ENCODE data around the gene DNAH1.
"Not testable (repeated sequence)": the region's sequence is repeated elsewhere in the genome, so short reads cannot be mapped to it uniquely, and the experiment has no call there.

Gene DNAH1

DNA sequence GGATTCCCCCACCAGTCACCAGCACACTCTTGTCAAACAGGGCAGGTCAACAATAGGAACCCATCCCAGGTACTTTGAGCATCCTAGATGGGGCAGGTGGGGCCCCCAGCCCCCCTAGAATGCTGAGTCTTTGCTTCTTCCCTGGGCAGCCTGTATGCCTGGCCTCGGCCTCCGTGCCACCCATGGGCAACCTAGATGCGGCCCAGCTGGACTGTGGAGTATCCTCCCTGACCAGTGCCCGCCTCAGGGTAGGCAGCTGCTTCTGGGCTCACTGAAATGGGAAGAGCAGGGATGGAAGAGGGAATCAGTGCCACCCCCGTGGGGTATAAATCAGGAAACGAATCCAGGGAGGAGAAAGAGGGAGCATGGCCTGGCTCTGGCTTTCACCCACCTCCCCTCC, 10.9 kb downstream of the DNAH1 start:
- H3K27ac Mint-ChIP-seq: no peak overlapping the region
- H3K4me3 Mint-ChIP-seq: no peak overlapping the region
- no peaks in the 10 kb centered on the region for H3K27me3 Mint-ChIP-seq
- no peaks in the 10 kb centered on the region for H3K9me3 Mint-ChIP-seq
- H3K36me3 Mint-ChIP-seq: no peaks in the 10 kb centered on the region
- CTCF ChIA-PET: interaction anchor here (0.8 to 1.2 kb wide), 2 partner anchors 95 to 121 kb away, joined by 3 read pairs; no protein-coding TSS in a partner anchor
- H3K4me1 Mint-ChIP-seq: no peaks in the 10 kb centered on the region
- no peak for DNase-seq

DNA sequence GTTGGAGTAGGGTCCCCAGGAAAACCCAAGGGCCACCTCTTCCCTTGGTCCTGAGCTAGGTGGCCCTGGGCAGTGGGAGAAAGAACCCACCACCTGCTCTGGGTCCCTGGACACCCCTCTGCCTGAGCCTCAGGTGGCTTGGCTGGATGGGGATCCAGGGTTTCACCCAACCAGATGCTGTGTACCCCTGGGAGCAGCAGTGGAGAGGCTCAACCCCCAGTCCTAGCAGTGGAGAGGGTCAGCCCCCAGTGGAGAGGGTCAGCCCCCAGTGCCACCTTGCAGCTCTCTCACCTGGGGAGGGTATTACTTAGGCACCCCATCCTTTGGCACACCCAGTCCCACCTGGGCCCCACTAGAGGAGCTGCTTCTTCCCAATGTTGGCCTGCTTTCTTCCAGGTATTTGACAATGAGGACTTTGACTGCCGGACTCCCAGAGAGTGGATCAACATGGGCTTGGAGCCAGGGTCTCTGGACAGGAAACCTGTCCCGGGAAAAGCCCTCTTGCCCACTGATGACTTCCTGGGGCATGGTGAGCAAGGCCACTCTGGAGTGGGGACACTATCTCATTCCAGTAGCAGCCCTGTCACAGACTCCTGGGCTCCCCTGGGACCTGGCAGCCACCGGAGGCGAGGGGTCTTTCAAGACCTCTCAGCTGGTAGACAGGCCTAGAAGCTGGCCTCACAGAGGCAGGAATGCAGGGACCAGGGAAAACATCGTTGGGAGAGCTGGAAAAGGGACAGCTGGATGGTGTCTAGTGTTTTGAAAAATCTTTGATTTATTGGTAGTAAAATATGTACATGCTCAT, 11.6 kb downstream of the DNAH1 start:
- CTCF ChIA-PET: interaction anchor here (1.1 to 2.2 kb wide), 3 partner anchors 12 to 120 kb away, joined by 3 to 9 read pairs (median 3); no protein-coding TSS in a partner anchor
- Mint-ChIP-seq H3K36me3 (peaks cover 1% of the 10 kb centered on the region), H3K9me3 (no peaks in the 10 kb centered on the region), H3K4me3 (no peak overlapping the region), H3K27me3 (no peaks in the 10 kb centered on the region), H3K4me1 (no peaks in the 10 kb centered on the region), H3K27ac (no peak overlapping the region)
- DNase-seq: no peak

DNA sequence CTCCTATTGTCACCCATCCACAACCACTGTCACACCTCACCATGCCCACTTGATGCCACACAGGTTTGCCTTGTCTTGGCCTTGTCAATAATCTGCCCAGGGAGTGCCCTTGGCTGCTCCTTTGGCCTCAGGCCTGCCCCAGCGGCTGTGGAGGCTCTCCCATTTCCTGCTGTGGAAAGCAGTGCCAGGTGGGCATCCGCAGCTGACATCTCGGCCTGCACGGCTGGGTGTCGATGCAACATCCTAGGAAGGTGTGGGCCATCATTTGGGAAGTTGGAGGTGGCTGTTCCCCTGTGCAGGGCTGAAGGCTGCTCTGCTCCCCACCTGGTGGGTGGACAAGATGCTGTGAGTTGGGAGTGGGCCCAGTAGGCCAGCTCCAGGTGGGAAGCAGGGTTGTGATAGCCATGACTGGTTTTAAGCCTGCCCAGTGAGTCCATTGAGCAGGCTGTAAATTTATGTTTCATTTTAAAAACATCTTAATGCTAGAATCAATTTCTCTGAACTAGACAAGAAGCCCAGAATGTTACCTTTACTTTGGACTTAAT, 12.5 kb downstream of the DNAH1 start:
- no peak overlapping the region for H3K4me3 Mint-ChIP-seq
- CTCF ChIA-PET: interaction anchor here (1.1 to 2.2 kb wide), 2 partner anchors 11 to 85 kb away, joined by 3 to 9 read pairs; no protein-coding TSS in a partner anchor
- no peaks in the 10 kb centered on the region for H3K9me3 Mint-ChIP-seq
- no peak for DNase-seq
- no peaks in the 10 kb centered on the region for H3K4me1 Mint-ChIP-seq
- H3K27ac Mint-ChIP-seq: no peak overlapping the region
- peaks cover 5% of the 10 kb centered on the region for H3K36me3 Mint-ChIP-seq
- no peaks in the 10 kb centered on the region for H3K27me3 Mint-ChIP-seq

DNA sequence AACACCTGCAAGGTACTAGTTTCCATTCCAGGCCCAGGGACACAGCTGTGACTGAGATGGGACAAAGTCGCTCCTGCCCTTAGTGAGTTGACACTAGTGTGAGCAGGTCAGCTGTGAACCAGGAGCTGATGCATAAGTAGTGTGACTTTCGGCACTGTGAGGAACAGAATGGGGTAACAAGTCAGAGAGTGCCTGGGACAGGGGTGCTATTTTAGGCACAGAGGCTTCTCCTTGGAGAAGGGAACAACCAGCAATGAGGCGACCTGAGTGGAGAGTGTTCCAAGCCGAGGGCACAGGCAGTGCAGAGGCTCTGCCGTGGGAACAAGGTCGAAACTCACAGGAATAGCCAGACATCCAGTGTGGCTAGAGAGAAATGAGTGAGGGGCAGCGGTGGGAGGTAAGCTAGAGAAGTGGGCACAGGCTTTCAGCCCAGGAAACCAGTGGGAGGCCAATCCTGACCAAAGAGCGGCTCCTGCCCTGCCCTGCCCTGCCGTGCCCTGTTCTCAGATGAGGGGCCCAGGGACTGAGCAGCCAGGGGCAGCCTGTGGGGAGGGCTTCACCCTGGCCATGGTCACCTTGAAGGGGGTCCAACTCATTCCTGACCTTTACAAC, 14.2 kb downstream of the DNAH1 start:
- Mint-ChIP-seq H3K4me1 (no peaks in the 10 kb centered on the region), H3K27me3 (no peaks in the 10 kb centered on the region), H3K36me3 (peaks cover 7% of the 10 kb centered on the region), H3K9me3 (no peaks in the 10 kb centered on the region), H3K4me3 (no peak overlapping the region), H3K27ac (no peak overlapping the region)
- CTCF ChIA-PET: interaction anchor here (0.8 to 1.3 kb wide), 2 partner anchors 9 to 38 kb away, joined by 3 to 5 read pairs; no protein-coding TSS in a partner anchor
- no peak for DNase-seq

DNA sequence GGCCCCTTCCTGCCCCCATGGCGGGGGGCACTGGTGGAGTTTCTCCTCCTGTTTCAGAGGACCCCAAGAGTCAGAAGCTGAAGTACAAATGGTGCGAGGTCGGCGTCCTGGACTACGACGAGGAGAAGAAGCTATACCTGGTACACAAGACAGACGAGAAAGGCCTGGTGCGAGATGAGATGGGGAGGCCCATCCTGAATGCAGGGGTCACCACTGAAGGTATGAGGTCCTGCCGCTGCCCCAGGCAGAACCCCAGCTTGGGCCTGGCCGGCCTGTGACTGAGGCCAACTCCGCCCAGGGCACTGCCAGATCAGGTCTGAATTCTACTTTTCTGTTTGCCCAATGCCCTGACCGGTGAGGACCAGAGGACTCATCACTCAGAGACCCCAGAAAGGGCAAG, 15.0 kb downstream of the DNAH1 start:
- CTCF ChIA-PET: interaction anchor here (1.3 kb wide), 1 partner anchor 8 kb away, joined by 5 read pairs; no protein-coding TSS in a partner anchor
- no peaks in the 10 kb centered on the region for H3K27me3 Mint-ChIP-seq
- H3K4me1 Mint-ChIP-seq: no peaks in the 10 kb centered on the region
- DNase-seq: no peak
- peaks cover 8% of the 10 kb centered on the region for H3K36me3 Mint-ChIP-seq
- H3K9me3 Mint-ChIP-seq: no peaks in the 10 kb centered on the region
- H3K27ac Mint-ChIP-seq: no peak overlapping the region
- no peak overlapping the region for H3K4me3 Mint-ChIP-seq

DNA sequence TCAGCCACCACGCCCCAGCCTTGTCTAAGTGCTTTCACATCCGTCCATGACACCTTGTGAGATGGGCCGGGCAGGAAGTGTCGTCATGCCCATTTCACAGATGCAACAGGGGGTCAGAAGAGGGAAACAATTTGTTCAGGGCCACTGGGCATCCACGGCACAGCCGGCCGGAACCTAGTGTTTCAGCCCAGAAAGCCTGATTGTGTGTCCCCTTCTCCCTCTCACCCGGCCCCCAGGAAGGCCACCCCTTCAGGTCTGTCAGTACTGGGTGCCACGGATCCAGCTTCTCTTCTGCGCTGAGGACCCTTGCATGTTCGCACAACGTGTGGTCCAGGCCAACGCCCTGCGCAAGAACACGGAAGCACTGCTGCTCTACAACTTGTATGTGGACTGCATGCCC, 15.8 kb downstream of the DNAH1 start:
- Mint-ChIP-seq H3K27ac (no peak overlapping the region), H3K36me3 (peaks cover 8% of the 10 kb centered on the region), H3K9me3 (no peaks in the 10 kb centered on the region), H3K27me3 (no peaks in the 10 kb centered on the region), H3K4me1 (no peaks in the 10 kb centered on the region), H3K4me3 (no peak overlapping the region)
- CTCF ChIA-PET: no interaction called here
- DNase-seq: no peak

DNA sequence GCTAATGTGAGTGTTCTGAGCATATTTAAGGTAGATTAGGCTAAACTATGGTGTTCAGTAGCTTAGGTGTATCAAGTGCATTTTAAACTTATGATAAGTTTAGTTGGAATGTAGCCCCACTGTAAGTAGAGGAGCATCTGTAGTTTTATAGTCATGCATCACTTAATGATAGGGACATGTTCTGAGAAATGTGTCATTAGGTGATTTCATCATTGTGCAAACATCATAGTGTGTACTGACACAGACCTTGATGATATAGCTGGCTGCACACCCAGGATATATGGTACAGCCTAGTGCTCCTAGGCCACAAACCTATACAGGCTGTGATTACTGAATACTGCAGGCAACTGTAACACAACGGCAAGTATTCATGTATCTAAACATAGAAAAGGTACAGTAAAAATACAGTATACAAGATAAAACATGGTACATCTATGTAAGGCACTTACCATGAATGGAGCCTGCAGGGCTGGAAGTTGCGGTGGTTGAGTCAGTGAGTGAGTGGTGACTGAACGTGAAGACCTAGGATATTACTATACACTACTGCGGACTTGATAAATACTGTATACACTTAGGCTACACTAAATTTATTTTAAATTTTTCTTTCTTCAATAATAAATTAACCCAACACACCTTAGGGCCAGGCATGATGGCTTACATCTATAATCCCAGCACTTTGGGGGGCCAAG, 17.9 kb downstream of the DNAH1 start:
- CTCF ChIA-PET: interaction anchor here (1.8 kb wide), 1 partner anchor 102 kb away, joined by 6 read pairs; no protein-coding TSS in a partner anchor
- Mint-ChIP-seq H3K27ac (no peak overlapping the region), H3K9me3 (no peaks in the 10 kb centered on the region), H3K36me3 (peaks cover 8% of the 10 kb centered on the region), H3K27me3 (no peaks in the 10 kb centered on the region), H3K4me1 (no peaks in the 10 kb centered on the region), H3K4me3 (no peak overlapping the region)
- DNase-seq: no peak

DNA sequence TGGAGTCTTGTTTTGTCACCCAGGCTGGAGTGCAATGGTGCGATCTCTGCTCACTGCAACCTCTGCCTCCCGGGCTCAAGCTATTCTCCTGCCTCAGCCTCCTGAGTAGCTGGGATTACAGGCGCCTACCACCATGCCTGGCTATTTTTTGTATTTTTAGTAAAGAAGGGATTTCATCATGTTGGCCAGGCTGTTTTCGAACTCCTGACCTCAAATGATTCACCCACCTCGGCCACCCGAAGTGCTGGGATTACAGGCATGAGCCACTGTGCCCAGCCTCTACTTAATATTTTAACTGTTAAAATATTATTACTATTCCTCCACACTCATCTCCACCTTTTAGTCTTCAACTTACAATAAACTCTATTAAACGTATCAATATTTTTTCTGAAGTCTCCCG, 22.0 kb downstream of the DNAH1 start:
- H3K4me1 Mint-ChIP-seq: not testable (repeated sequence)

DNA sequence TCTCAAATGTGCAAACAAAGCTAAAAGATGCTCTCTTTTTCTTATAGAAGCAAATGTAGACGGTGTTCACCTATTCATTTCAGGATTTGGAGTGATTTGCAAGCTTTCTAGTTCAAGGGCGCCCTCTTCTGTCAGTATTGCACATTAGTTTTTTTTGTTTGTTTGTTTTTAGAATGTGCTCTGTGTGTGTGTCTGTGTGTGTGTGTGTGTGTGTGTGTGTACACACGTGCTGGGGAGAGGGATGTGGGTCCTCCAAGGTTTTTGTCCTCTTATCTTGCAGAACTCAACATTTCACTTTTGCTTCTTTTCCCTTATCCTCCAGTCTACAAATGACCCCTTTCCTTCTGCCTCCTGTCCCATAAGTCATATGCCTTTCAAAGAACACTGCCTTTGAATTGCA, 23.5 kb downstream of the DNAH1 start:
- no peaks in the 10 kb centered on the region for H3K9me3 Mint-ChIP-seq
- peaks cover 7% of the 10 kb centered on the region for H3K36me3 Mint-ChIP-seq
- CTCF ChIA-PET: interaction anchor here (0.6 to 8.3 kb wide), 44 partner anchors 8 to 338 kb away, joined by 3 to 125 read pairs (median 4); partner anchors contain the start of genes SEMA3G, TLR9, TWF2 and WDR82
- DNase-seq: peak; percentile 66
- no peak overlapping the region for H3K4me3 Mint-ChIP-seq
- H3K27me3 Mint-ChIP-seq: no peaks in the 10 kb centered on the region
- peaks cover 6% of the 10 kb centered on the region for H3K4me1 Mint-ChIP-seq
- peak overlapping the region; percentile 9 for H3K27ac Mint-ChIP-seq

More for the DNA sequence above, 22.0 kb downstream of the DNAH1 start:
- H3K9me3 Mint-ChIP-seq, H3K27me3 Mint-ChIP-seq, H3K27ac Mint-ChIP-seq, H3K4me3 Mint-ChIP-seq, DNase-seq: not testable (repeated sequence)
- CTCF ChIA-PET: interaction anchor here (1.0 to 8.3 kb wide), 12 partner anchors 12 to 336 kb away, joined by 3 to 125 read pairs (median 6); partner anchors contain the start of gene TLR9
- peaks cover 12% of the 10 kb centered on the region for H3K36me3 Mint-ChIP-seq

DNA sequence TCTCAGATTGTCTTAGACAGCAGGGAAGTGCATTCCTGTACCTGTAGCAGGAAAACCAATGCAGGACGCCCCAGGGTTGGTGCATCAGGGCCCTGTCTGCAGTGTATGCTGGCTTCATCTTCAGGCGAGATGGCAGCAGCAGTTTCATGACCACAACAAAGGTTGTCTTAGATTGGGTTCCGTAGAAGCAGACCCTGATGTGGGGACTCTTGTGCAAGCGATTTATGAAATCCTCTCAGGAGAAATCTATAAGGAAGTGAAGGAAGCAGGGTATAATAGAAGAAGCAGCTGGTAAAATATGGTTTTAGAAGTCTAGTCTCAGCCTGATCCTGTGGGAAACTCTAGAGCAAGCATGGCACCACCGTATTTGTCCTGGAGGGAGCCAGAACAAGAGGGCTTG, 25.0 kb downstream of the DNAH1 start:
- H3K27ac Mint-ChIP-seq: no peak overlapping the region
- H3K4me1 Mint-ChIP-seq: peaks cover 6% of the 10 kb centered on the region
- no peak for DNase-seq
- no peaks in the 10 kb centered on the region for H3K27me3 Mint-ChIP-seq
- no peak overlapping the region for H3K4me3 Mint-ChIP-seq
- CTCF ChIA-PET: interaction anchor here (1.1 to 8.3 kb wide), 4 partner anchors 49 to 120 kb away, joined by 4 to 125 read pairs (median 84); partner anchors contain the start of gene TLR9
- peaks cover 6% of the 10 kb centered on the region for H3K36me3 Mint-ChIP-seq
- no peaks in the 10 kb centered on the region for H3K9me3 Mint-ChIP-seq

DNA sequence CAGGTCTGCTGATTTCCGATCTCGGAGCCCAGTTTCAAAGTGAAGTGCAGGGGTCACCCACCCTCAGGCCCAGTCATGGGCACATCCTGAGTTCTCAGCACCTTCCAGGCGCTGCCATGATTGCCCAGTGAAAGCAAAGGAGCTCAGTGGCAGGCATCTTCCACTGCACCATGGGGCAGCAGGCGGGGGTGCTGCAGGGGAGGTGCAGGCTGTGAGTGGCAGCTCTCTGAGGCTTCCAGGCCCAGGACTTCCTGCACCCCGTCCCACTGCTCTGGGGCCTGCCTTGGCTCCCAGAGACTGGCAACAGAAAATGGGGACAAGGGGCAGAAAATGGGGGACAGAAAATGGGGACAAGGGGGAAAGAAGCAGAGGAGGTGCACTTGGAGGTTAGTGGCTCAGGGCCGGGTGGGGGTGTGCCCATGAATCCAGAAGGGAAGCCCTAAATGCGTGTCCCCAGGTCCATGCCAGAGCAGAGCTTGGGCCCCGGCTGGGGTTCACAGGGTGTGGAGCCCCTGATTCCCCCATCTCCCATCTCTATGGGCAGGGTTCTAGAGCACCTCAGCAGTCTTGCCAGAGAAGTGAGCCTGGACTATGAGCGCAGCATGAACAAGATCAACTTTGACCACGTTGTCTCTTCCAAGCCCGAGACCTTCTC, 28.0 kb downstream of the DNAH1 start:
- H3K36me3 Mint-ChIP-seq: peaks cover 9% of the 10 kb centered on the region
- peaks cover 6% of the 10 kb centered on the region for H3K4me1 Mint-ChIP-seq
- no peak overlapping the region for H3K27ac Mint-ChIP-seq
- H3K9me3 Mint-ChIP-seq: no peaks in the 10 kb centered on the region
- DNase-seq: no peak
- CTCF ChIA-PET: interaction anchor here (0.8 to 8.3 kb wide), 4 partner anchors 52 to 124 kb away, joined by 3 to 125 read pairs (median 4); partner anchors contain the start of gene TLR9
- no peaks in the 10 kb centered on the region for H3K27me3 Mint-ChIP-seq
- H3K4me3 Mint-ChIP-seq: no peak overlapping the region

DNA sequence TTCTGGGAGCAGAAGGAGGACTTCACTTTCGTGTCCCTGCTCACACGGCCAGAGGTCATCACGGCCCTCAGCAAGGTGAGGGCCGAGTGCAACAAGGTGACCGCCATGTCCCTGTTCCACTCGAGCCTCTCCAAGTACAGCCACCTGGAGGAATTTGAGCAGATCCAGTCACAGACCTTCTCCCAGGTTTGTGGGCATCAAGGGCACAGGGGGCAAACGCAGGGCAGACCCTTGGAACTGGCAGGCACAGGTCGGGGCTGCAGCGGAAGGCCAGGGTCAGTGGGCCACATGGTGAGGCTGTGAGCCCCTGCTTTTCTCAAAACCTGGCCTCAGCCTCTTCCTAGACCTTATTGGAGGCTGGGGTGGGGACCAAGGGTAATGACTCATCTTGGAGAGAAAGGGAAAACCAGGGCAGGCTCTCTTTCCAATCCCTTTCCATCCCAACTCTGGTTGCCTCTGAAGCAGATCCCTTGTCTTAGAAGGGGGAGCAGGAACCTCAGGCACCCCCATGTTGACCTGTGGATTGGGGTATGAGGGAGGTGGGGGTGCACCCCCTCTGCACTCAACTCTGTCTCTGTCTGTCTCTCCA, 29.5 kb downstream of the DNAH1 start:
- H3K27me3 Mint-ChIP-seq: no peaks in the 10 kb centered on the region
- H3K9me3 Mint-ChIP-seq: no peaks in the 10 kb centered on the region
- CTCF ChIA-PET: interaction anchor here (1.0 kb wide), 1 partner anchor 113 kb away, joined by 3 read pairs; no protein-coding TSS in a partner anchor
- no peaks in the 10 kb centered on the region for H3K4me1 Mint-ChIP-seq
- no peak overlapping the region for H3K4me3 Mint-ChIP-seq
- H3K27ac Mint-ChIP-seq: no peak overlapping the region
- H3K36me3 Mint-ChIP-seq: peaks cover 5% of the 10 kb centered on the region
- no peak for DNase-seq

All from activated naive CD4-positive, alpha-beta T cell treated with anti-CD3 and anti-CD28 coated beads, Interleukin-2, amount 10 ng/mL, durations not matched to agents 7 days and 5 days (primary cell).